C4-2B (cell line): Measurements from ENCODE around the gene HDAC10.

ENCODE experiments used
- H3K27ac ChIP-seq: fragments of 450-650 bp; 2 replicates; pipeline ENCODE4 v1.5.1; 2017
- CTCF ChIP-seq: fragments of 450-650 bp; conservative IDR thresholded peaks from 2 replicates; pipeline ENCODE4 v1.5.1; 2017; ENCODE audit warnings: mild to moderate bottlenecking
- ZFX ChIP-seq: fragments of 450-650 bp; IDR thresholded peaks from 2 replicates; pipeline ENCODE4 v1.6.1; 2017

HDAC10 gene

GRCh38 chr22:50287731-50288130, 36.7 kb upstream of the HDAC10 start:
- no peak for TF ChIP-seq ZFX
- TF ChIP-seq CTCF = no peak
- H3K27ac ChIP-seq = no peak overlapping the region

DNA sequence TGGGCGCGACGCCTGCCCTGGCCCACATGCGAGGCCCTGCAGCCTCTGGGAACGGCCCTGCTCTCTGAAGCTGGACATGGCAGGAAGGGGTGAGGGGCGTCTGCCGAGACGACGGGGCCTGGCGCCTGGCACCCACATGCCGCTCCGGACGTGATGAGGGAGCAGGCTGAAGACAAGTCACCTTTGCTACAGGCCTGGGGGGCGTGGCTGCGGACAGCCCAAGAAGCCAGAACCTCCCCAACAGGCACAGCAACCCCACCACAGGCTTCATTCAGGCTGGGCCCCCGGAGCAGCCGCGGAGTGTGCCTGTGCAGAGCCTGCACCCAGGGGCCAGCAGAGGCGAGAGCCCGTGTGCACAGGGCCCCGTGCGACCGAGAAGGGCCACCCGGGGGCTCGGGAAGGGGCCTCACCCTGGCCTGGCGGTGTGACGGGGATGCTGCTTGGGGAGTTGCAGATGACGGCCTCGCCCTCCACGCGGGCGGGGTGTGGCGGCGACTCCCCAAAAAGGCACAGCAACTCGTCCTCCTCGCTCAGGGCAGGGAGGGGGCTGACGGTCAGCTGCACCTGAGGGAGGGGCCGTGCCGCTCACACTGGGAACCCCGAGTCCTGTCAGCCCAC, 35.7 kb upstream of the HDAC10 start:
- no peak overlapping the region for H3K27ac ChIP-seq
- no peak for TF ChIP-seq CTCF
- no peak for TF ChIP-seq ZFX

GRCh38 chr22:50286275-50286674, 35.2 kb upstream of the HDAC10 start:
- no peak overlapping the region for H3K27ac ChIP-seq
- TF ChIP-seq ZFX = no peak
- TF ChIP-seq CTCF = no peak

DNA sequence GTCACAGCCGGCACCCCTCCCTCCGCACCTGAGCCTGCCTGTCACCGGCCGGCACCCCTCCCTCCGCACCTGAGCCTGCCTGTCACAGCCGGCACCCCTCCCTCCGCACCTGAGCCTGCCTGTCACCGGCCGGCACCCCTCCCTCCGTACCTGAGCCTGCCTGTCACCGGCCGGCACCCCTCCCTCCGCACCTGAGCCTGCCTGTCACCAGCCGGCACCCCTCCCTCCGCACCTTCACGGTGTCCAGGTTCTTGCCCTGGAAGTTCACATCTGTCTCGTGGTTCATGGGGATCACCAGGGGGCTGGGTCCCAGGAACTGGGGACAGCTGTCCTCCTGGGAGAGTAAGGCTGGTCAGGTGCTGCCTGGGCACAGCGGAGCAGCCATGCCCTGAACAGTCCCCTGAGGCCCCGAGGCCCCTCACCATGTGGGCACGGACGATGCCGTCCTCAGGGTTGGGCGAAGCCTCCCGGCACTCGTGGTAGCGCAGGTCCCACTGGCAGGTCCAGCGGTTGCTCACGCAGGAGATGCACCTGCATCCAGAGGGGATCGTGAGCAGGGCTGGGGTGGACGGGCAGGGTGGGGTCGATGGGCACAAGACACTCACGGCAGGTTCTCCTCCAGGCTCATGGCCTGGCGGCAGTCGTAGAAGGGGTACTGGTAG, 34.6 kb upstream of the HDAC10 start:
- TF ChIP-seq ZFX (no peak), CTCF (no peak)
- no peak overlapping the region for H3K27ac ChIP-seq

DNA sequence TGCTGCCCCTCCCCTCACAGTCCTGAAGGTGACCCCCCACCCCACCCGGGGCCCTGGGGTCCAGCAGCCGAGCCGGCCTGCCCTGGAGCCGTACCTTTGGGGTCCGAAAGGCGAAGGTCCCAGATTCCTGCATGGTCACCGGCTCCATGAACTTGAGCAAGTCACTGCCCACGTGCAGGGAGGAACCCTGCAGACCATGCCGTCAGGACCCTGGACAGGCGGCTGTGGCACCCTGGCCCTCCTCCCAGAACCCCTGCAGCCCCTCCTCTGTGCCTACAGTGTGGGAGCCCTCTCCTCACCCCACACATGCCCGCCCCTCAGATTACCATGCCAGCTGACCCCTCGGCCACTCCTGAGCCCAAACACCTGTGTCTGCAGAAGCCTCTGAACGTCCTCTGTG, 33.4 kb upstream of the HDAC10 start:
- H3K27ac ChIP-seq = no peak overlapping the region
- TF ChIP-seq ZFX = no peak
- TF ChIP-seq CTCF = no peak

DNA sequence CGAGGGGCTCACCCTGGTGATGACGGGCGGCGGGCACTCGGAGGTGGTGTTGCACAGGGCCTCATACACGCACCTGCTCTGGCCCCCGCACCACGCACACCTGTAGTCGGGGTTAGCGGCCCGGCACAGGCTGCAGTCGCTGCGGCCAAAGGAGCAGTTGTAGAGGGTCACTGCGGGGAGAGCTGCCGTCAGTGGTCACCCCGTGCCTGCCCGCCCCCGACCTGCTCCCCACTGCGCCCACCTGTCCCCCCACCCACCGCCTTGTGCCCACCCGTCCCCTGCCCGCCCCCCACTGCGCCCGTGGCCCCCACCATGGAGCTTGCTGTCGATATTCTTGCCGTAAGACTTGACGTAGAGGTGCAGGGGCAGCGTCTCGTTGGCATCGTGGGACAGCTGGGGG, 32.8 kb upstream of the HDAC10 start:
- TF ChIP-seq CTCF = no peak
- TF ChIP-seq ZFX = no peak
- H3K27ac ChIP-seq = no peak overlapping the region

DNA sequence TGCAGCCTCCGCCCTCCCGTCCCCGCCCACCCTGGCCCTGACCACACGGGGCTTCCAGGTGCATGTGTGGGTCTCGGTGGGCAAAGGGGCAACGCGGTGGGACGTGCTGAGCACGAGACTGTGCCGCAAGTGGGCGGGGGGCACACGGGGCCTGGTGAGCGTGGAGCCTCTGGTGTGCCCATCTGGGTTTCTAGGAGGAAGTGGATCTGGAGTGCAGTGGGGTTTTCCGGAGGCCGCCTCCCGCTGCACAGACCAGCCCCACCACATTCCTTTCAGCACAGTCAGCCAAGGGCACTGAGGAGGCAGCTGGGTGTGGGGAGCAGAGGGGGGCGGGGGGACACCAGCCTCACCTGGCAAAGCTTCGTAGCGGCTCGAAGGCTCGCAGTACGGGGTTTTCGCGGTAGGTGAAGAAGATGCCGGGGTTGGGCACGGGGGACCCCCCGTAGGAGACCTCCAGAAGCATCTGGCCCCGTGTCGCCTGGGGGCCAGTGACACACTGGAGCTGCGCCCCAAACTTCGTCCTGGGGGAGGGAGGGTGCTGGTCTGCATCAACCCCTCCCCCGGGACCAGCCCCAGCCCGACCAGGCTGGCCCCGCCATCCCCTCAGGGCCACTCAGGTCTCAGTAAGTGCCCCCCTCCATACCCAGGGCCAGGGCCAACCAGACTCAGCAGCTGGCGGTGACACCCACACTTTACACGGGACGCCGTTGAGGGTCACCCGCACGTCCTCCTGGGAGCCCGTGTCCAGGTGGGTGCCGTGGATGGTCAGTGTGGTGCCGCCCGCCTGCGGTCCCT, 31.5 kb upstream of the HDAC10 start:
- TF ChIP-seq ZFX (no peak), CTCF (no peak)
- no peak overlapping the region for H3K27ac ChIP-seq
